Neutrophil (primary cell): Measurements from ENCODE around the gene DTNA.
"Not testable (repeated sequence)": the region's sequence is repeated elsewhere in the genome, so short reads cannot be mapped to it uniquely, and the experiment has no call there.

ENCODE experiments used
- H3K27ac ChIP-seq: fragments of 200-600 bp; sonication (generic); 2 replicates; pipeline ENCODE4 v1.5.1; 2016; ENCODE audit warnings: mild to moderate bottlenecking, moderate library complexity
- H3K27me3 ChIP-seq: fragments of 200-600 bp; sonication (generic); 2 replicates; pipeline ENCODE4 v1.6.0; 2016; ENCODE audit warnings: mild to moderate bottlenecking
- H3K36me3 ChIP-seq: fragments of 200-600 bp; sonication (generic); 2 replicates; pipeline ENCODE4 v1.5.1; 2017
- H3K4me1 ChIP-seq, 2 experiments: fragments of 200-600 bp in 1 of 2; sonication (generic) in 1 of 2; 1 replicate in 1 of 2; 2 replicates in 1 of 2; pipeline versions ENCODE4 v1.5.1 to v1.6.1; 2013 to 2016; ENCODE audit warnings: low read depth in 1 of 2, low read length in 1 of 2, mild to moderate bottlenecking in 1 of 2, moderate library complexity in 1 of 2; ENCODE audit not compliant: control insufficient read depth in 1 of 2, insufficient read depth in 1 of 2
- H3K4me3 ChIP-seq, 2 experiments: fragments of 200-600 bp in 1 of 2; sonication (generic) in 1 of 2; 1 replicate in 1 of 2; 2 replicates in 1 of 2; pipeline ENCODE4 v1.5.1; 2013 to 2016; ENCODE audit warnings: low read depth in 1 of 2, low read length in 1 of 2, mild to moderate bottlenecking in 1 of 2, moderate library complexity in 1 of 2
- H3K9me3 ChIP-seq: fragments of 200-600 bp; sonication (generic); 2 replicates; pipeline ENCODE4 v1.5.1; 2016
- TF ChIP-seq, protein P1 (sequence below): fragments of 200-600 bp; sonication (generic); IDR thresholded peaks from 2 replicates; pipeline ENCODE4 v1.5.1; 2016; ENCODE audit warnings: antibody characterized with exemption

The DTNA gene

DNA sequence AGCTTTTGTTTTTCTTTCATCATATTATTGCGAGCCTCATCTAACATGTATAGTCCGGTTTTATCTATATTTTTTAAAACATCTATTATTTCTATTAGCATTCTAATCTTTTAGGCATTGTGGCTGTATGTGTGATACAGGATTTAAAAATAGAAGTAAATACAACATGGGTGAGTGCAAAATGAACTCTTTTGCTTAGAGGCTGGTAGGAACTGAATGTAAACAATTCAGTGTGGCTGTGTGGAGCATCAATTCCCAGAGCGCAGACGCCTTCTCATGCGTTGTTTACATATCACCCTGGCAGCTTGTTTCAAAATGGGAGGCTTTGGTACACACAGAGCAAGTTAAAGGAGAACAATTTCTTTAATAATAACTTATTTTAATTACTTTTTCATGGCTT is 836 bp downstream of the DTNA start:
- no peak overlapping the region for H3K27ac ChIP-seq
- H3K9me3 ChIP-seq: no peaks in the 10 kb centered on the region
- H3K4me3 ChIP-seq: no peak overlapping the region
- TF ChIP-seq, protein P1, sequence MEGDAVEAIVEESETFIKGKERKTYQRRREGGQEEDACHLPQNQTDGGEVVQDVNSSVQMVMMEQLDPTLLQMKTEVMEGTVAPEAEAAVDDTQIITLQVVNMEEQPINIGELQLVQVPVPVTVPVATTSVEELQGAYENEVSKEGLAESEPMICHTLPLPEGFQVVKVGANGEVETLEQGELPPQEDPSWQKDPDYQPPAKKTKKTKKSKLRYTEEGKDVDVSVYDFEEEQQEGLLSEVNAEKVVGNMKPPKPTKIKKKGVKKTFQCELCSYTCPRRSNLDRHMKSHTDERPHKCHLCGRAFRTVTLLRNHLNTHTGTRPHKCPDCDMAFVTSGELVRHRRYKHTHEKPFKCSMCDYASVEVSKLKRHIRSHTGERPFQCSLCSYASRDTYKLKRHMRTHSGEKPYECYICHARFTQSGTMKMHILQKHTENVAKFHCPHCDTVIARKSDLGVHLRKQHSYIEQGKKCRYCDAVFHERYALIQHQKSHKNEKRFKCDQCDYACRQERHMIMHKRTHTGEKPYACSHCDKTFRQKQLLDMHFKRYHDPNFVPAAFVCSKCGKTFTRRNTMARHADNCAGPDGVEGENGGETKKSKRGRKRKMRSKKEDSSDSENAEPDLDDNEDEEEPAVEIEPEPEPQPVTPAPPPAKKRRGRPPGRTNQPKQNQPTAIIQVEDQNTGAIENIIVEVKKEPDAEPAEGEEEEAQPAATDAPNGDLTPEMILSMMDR: no peak
- H3K27me3 ChIP-seq: no peaks in the 10 kb centered on the region
- H3K36me3 ChIP-seq: no peaks in the 10 kb centered on the region
- H3K4me1 ChIP-seq: peaks cover 6 to 14% of the 10 kb centered on the region in 2 experiments

DNA sequence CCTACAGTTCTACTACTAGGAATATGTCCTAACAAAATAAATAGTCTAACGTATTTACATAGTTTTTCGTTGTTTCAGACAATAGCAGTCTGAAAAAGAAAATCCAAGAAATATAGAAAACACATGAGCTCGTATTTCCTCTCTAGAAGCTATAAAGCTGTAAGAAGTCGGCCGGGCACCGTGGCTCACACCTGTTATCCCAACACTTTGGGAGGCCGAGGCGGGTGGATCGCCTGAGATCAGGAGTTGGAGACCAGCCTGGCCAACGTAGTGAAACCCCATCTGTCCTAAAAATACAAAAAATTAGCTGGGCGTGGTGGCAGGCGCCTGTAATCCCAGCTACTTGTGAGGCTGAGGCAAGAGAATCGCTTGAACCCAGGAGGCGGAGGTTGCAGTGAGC is 6.0 kb downstream of the DTNA start:
- not testable (repeated sequence) for H3K4me3 ChIP-seq, H3K36me3 ChIP-seq, H3K4me1 ChIP-seq, H3K27me3 ChIP-seq, H3K9me3 ChIP-seq, H3K27ac ChIP-seq

- Histone ChIP-seq H3K4me1 (no peaks in the 10 kb centered on the region), H3K36me3 (no peaks in the 10 kb centered on the region), H3K9me3 (no peaks in the 10 kb centered on the region), H3K4me3 (no peak overlapping the region), H3K27me3 (no peaks in the 10 kb centered on the region), H3K27ac (no peak overlapping the region)
- TF ChIP-seq, protein P1: no peak
Measured at GRCh38 chr18:34718610-34719009, 8.5 kb downstream of the DTNA start.

DNA sequence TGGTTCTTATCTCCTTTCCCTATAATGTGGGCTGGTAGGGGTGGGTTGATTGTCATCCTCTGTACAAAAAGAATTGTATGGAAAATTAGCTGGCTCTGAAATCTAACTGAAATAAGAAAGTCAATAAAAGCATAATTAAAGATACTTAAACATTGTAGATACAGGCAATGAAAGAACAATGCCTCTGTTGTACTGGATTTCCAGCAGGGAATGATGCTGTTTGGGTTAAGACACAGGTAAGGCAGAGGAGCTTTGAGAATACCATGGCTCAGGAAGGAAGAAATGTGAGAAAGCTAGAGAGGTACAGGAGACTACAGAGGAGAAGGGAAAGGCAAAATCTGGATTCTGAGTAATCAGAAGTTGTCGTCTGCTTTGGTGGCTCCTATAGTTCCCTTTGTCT is 10.1 kb downstream of the DTNA start:
- TF ChIP-seq, protein P1: no peak
- H3K36me3 ChIP-seq: no peaks in the 10 kb centered on the region
- H3K9me3 ChIP-seq: no peaks in the 10 kb centered on the region
- H3K4me3 ChIP-seq: no peak overlapping the region
- H3K4me1 ChIP-seq: no peaks in the 10 kb centered on the region
- H3K27ac ChIP-seq: no peak overlapping the region
- no peaks in the 10 kb centered on the region for H3K27me3 ChIP-seq

DNA sequence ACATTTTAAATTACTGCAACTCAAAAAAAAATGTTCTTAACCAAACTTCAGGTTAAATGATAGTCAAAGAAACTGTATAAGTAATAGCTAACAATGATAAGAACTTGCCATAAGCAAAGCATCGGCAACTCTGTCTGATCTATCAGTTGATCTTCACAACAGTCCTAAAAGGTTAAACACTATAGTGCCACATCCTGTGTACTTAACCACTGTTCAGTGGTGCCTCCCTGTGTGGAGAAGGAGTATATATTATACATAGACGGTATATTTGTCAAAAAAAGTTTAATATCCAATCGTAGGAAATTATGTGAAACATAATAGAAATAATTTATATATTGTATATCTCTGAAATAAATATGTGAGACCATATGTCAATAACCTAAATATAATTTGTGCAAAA is 13.0 kb downstream of the DTNA start:
- no peaks in the 10 kb centered on the region for H3K27me3 ChIP-seq

DNA sequence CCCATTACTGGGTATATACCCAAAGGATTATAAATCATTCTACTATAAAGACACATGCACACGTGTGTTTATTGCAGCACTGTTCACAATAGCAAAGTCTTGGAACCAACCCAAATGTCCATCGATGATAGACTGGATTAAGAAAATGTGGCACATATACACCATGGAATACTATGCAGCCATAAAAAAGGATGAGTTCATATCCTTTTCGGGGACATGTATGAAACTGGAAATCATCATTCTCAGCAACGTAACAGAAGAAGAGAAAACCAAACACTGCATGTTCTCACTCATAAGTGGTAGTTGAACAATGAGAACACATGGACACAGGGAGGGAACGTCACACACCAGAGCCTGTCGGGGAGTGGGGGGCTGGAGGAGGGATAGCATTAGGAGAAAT is 15.6 kb downstream of the DTNA start:
- not testable (repeated sequence) for H3K4me3 ChIP-seq, H3K9me3 ChIP-seq, H3K27ac ChIP-seq, H3K36me3 ChIP-seq, H3K4me1 ChIP-seq
- peaks cover 13% of the 10 kb centered on the region for H3K27me3 ChIP-seq

More for the DNA sequence above, 13.0 kb downstream of the DTNA start:
- TF ChIP-seq, protein P1: no peak
- Histone ChIP-seq H3K4me3 (no peak overlapping the region), H3K9me3 (no peaks in the 10 kb centered on the region), H3K4me1 (no peaks in the 10 kb centered on the region), H3K36me3 (no peaks in the 10 kb centered on the region), H3K27ac (no peak overlapping the region)
